Astrocyte (in vitro differentiated cells and primary cell): ENCODE results near the gene LSM14A.

Experiments used
- CTCF ChIP-seq: IDR thresholded peaks from 2 replicates; pipeline ENCODE4 v1.5.1; 2011; ENCODE audit warnings: low read depth, mild to moderate bottlenecking, inconsistent platforms, low read length, moderate library complexity; ENCODE audit not compliant: insufficient read depth
- EZH2 ChIP-seq: IDR thresholded peaks from 2 replicates; pipeline ENCODE4 v1.6.1; 2012; ENCODE audit warnings: mild to moderate bottlenecking, low read length, inconsistent platforms; ENCODE audit not compliant: insufficient read depth

- TF ChIP-seq CTCF = no peak
- TF ChIP-seq EZH2 = no peak
Measured at GRCh38 chr19:34149873-34150272, 22.4 kb upstream of the LSM14A start.
